Adrenal gland (tissue), 5 donors: Measurements from ENCODE around the gene MAVS.

Source experiments
- CTCF ChIP-seq, 6 experiments: fragments of 450-650 bp in 4 of 6; fragments of 200-600 bp in 2 of 6; sonication (generic) in 1 of 6; IDR thresholded peaks; 1 replicate in 5 of 6; 2 replicates in 1 of 6; pipeline versions ENCODE4 v1.5.1 to v1.8.0; 2016 to 2021; ENCODE audit warnings: antibody characterized with exemption in 6 of 6, mild to moderate bottlenecking in 2 of 6, moderate library complexity in 1 of 6
- POLR2A ChIP-seq, 2 donors: fragments of 450-650 bp; IDR thresholded peaks; one replicate each; pipeline ENCODE4 v1.6.1; 2017; ENCODE audit warnings: antibody characterized with exemption in 2 of 2, mild to moderate bottlenecking in 2 of 2, moderate library complexity in 1 of 2
- donor health status: DM: no; HTN: no; CAD: no.

GRCh38 chr20:3804781-3805180, 41.9 kb upstream of the MAVS start:
- TF ChIP-seq POLR2A (IDR thresholded peaks at IDR 0.05) (no peak), CTCF (IDR thresholded peaks at IDR 0.05) (no peak)
